ENCODE data around the gene FNTB.

The FNTB gene

DNA sequence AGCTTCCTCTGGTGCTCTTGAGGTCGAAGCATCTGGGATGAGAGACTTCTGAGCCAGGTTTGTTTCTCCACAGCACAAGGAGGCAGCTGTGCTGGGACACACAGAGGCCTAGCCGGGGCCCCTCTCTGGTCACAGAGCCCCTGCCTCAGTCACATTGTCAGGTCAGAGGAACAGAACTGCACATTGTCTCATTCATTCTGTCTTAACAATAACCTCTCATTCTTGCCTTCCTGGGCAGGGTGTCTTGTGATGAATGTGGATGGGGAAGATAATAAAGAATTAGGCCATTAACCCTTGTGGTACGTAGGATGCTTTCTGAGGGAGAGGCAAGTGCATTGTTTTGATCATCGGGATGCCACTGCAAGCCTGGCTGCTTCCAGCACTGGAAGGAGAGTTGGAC lies 29.8 kb downstream of the FNTB start:
- no peaks in the 10 kb centered on the region for H3K9me3 ChIP-seq
- TF ChIP-seq, protein P1, sequence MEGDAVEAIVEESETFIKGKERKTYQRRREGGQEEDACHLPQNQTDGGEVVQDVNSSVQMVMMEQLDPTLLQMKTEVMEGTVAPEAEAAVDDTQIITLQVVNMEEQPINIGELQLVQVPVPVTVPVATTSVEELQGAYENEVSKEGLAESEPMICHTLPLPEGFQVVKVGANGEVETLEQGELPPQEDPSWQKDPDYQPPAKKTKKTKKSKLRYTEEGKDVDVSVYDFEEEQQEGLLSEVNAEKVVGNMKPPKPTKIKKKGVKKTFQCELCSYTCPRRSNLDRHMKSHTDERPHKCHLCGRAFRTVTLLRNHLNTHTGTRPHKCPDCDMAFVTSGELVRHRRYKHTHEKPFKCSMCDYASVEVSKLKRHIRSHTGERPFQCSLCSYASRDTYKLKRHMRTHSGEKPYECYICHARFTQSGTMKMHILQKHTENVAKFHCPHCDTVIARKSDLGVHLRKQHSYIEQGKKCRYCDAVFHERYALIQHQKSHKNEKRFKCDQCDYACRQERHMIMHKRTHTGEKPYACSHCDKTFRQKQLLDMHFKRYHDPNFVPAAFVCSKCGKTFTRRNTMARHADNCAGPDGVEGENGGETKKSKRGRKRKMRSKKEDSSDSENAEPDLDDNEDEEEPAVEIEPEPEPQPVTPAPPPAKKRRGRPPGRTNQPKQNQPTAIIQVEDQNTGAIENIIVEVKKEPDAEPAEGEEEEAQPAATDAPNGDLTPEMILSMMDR (IDR thresholded peaks at IDR 0.05) = no peak
- H3K4me1 ChIP-seq (ENCODE audit: control insufficient read depth in 1 of 2, insufficient read depth in 1 of 2, low read depth in 1 of 2, low read length in 1 of 2) = peaks cover 16 to 23% of the 10 kb centered on the region in 2 experiments
- H3K36me3 ChIP-seq = no peaks in the 10 kb centered on the region
- no peaks in the 10 kb centered on the region for H3K27me3 ChIP-seq
- no peak overlapping the region for H3K4me3 ChIP-seq (ENCODE audit: low read depth in 1 of 2, low read length in 1 of 2)
- no peak overlapping the region for H3K27ac ChIP-seq

DNA sequence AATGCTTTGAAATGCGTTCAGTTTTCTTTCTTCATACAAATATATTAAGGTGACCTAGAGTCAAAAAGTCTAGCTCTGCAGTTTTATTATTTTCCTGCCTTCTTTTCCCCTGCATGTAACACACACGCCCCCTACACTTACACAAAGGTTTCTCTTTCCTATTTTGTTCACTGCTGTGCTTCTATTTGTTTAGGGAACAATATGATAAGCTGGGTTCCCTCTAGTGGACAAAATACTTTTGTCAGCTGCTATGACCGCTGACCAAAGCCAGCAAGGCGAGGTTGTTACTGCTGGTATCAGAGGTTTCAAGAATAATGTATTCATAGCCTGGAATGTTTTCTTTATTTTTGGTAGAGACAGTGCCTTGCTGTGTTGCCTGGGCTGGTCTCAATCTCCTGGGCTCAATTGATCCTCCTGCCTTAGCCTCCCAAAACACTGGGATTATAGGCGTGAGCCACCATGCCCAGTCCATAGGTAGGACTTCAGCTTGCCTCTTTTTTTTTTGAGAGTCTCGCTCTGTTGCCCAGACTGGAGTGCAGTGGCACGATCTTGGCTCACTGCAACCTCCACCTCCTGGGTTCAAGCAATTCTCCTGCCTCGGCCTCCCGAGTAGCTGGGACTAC lies 33.4 kb downstream of the FNTB start:
- TF ChIP-seq, protein P1 (IDR thresholded peaks at IDR 0.05) = peak; percentile 75
- Histone ChIP-seq H3K36me3 (no peaks in the 10 kb centered on the region), H3K9me3 (no peaks in the 10 kb centered on the region), H3K4me3 (ENCODE audit: low read depth in 1 of 2, low read length in 1 of 2) (no peak overlapping the region), H3K27ac (peak overlapping the region; percentile 55), H3K4me1 (ENCODE audit: control insufficient read depth in 1 of 2, insufficient read depth in 1 of 2, low read depth in 1 of 2, low read length in 1 of 2) (peaks cover 6 to 15% of the 10 kb centered on the region in 2 experiments), H3K27me3 (no peaks in the 10 kb centered on the region)

DNA sequence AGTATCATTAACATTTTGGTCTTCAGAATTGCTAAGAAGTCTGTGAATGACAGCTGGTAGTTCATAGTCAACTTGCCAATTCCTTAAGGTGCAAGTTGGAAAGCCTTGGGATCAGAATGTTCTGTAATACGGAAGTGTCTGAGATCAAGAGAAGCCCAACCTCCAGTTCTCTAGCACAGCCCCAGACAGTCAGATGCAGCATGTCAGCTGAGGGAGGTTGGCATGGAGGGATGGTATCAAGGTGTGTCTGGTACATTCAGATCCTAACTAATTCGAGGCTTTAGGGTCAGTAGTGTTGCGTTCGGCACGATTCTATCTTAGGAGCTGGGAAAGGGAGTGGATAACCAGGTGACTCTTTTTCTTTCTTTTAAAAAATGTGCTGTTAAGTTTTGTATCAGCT lies 38.3 kb downstream of the FNTB start:
- Histone ChIP-seq H3K36me3 (peaks cover 13% of the 10 kb centered on the region), H3K27ac (no peak overlapping the region), H3K27me3 (no peaks in the 10 kb centered on the region), H3K4me1 (ENCODE audit: control insufficient read depth in 1 of 2, insufficient read depth in 1 of 2, low read depth in 1 of 2, low read length in 1 of 2) (peaks cover 9 to 22% of the 10 kb centered on the region in 2 experiments), H3K9me3 (no peaks in the 10 kb centered on the region), H3K4me3 (ENCODE audit: low read depth in 1 of 2, low read length in 1 of 2) (no peak overlapping the region)
- TF ChIP-seq, protein P1 (IDR thresholded peaks at IDR 0.05) = no peak

DNA sequence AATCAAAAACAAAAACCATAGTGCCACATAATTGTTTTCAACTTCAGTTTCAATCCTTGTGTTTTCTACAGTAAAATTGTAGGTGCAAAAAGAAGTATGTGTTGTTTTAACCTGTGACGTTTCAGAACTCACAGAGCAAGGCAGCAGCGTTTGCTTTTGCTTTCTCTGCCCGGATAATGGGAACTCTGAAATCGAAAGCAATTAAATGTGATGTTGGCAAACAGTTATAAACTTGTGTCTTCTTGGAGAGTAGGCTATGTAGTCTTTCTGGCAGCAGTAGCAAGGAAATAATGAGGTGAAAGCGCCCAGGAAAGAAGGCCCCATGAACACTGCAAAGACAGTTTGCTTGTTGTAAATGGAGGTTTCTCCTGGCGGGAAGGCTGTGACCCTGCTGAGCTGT lies 39.1 kb downstream of the FNTB start:
- no peak overlapping the region for H3K27ac ChIP-seq

DNA sequence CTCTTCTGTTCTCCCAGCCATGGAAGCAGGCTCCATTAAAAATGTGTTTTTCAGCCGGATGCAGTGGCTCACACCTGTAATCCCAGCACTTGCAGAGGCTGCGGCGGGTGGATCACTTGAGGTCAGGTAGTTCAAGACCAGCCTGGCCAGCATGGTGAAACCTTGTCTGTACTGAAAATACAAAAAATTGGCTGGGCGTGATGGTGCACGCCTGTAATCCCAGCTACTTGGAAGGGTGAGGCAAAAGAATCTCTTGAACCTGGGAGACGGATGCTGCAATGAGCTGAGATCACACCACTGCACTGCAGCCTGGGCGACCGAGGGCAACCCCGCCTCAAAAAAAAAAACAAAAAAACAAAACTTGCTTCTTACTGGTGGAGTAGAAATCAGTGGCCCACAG lies 39.8 kb downstream of the FNTB start:
- H3K4me1 ChIP-seq (ENCODE audit: control insufficient read depth in 1 of 2, insufficient read depth in 1 of 2, low read depth in 1 of 2, low read length in 1 of 2) = peaks cover 7 to 18% of the 10 kb centered on the region in 2 experiments

More for the DNA sequence above, 39.1 kb downstream of the FNTB start:
- TF ChIP-seq, protein P1 (IDR thresholded peaks at IDR 0.05) = no peak
- peaks cover 7 to 20% of the 10 kb centered on the region in 2 experiments for H3K4me1 ChIP-seq (ENCODE audit: control insufficient read depth in 1 of 2, insufficient read depth in 1 of 2, low read depth in 1 of 2, low read length in 1 of 2)
- H3K36me3 ChIP-seq = peaks cover 13% of the 10 kb centered on the region
- H3K9me3 ChIP-seq = no peaks in the 10 kb centered on the region
- H3K27me3 ChIP-seq = no peaks in the 10 kb centered on the region
- no peak overlapping the region for H3K4me3 ChIP-seq (ENCODE audit: low read depth in 1 of 2, low read length in 1 of 2)

More for the DNA sequence above, 39.8 kb downstream of the FNTB start:
- Histone ChIP-seq H3K27me3 (no peaks in the 10 kb centered on the region), H3K36me3 (peaks cover 13% of the 10 kb centered on the region), H3K27ac (no peak overlapping the region), H3K9me3 (no peaks in the 10 kb centered on the region), H3K4me3 (ENCODE audit: low read depth in 1 of 2, low read length in 1 of 2) (no peak overlapping the region)
- TF ChIP-seq, protein P1 (IDR thresholded peaks at IDR 0.05) = no peak
